ENCODE data around the gene PDIA5. TPM values are rescaled to one million over a fixed set of nuclear protein-coding genes. Genes with fewer than 3 reads are reported as not detected.
A peak's percentile ranks its signal among the peaks of the same experiment; 100 is the strongest.

Gene PDIA5
- total RNA-seq, 2 donors from 2014 or later = 36.5 to 40.1 TPM

DNA sequence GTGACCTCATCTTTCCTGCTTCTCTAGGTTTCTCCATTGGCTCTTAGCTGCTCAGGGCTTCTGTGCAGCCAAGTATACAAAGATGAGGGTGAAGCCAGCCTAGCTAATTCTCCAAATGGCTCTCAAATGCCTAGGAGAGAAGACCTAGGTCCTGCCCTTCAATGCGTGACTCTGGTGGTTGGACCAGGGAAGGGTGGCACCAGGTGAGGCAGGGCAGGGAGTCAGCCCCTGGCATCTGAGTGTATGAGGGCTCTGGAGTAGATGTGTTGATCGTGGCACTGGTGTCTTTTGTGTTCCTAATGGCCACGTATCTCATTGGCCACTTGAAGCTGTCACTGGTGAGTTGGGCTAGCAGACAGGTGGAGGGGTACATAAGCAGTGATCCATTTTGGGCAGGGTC lies 59.8 kb downstream of the PDIA5 start:
- H3K27me3 ChIP-seq = no peaks in the 10 kb centered on the region
- TF ChIP-seq CTCF (IDR thresholded peaks at IDR 0.05) = no peak
- no peak overlapping the region for H3K4me3 ChIP-seq
- DNase-seq = no peak
- H3K9me3 ChIP-seq = no peaks in the 10 kb centered on the region
- no peaks in the 10 kb centered on the region for H3K36me3 ChIP-seq
- H3K4me1 ChIP-seq = peaks cover 4% of the 10 kb centered on the region
- no peak overlapping the region for H3K27ac ChIP-seq
- intact Hi-C loops (cut with DNase I) = no loop called here
- H3K9ac ChIP-seq (ENCODE audit: low read depth in 2 of 2, low read length in 2 of 2) = no peak overlapping the region

DNA sequence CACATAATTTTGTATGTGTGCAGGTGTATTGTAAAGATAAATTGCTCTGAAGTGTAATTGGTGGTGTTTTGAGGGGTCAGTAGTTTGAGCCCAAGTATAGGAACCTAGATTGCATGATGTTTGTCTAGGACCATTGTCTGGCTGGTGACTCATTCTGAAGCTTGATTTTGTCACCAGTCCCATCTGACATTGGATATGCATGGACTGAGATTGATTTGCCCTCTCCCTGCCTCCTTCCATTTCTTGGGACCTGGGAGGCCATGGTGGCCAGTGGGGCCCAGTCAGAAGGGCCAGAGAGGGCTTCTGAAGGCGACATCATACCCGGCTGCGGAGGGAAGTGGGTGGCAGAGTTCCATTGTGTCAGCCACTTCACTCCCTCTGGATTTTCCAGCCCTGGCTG lies 62.3 kb downstream of the PDIA5 start:
- intact Hi-C loops (cut with DNase I) = no loop called here
- H3K27ac ChIP-seq = peak overlapping the region; percentile 87
- H3K36me3 ChIP-seq = no peaks in the 10 kb centered on the region
- H3K27me3 ChIP-seq = no peaks in the 10 kb centered on the region
- H3K4me3 ChIP-seq = no peak overlapping the region
- no peak for TF ChIP-seq CTCF (IDR thresholded peaks at IDR 0.05)
- H3K4me1 ChIP-seq = peaks cover 4% of the 10 kb centered on the region
- no peaks in the 10 kb centered on the region for H3K9me3 ChIP-seq
- H3K9ac ChIP-seq (ENCODE audit: low read depth in 2 of 2, low read length in 2 of 2) = no peak overlapping the region
- no peak for DNase-seq

GRCh38 chr3:123129532-123129931 lies 62.7 kb downstream of the PDIA5 start:
- H3K36me3 ChIP-seq = no peaks in the 10 kb centered on the region
- no peak overlapping the region for H3K4me3 ChIP-seq
- no peak for DNase-seq
- intact Hi-C loops (cut with DNase I) = no loop called here
- no peak for TF ChIP-seq CTCF (IDR thresholded peaks at IDR 0.05)
- H3K4me1 ChIP-seq = peaks cover 4% of the 10 kb centered on the region
- H3K9ac ChIP-seq (ENCODE audit: low read depth in 2 of 2, low read length in 2 of 2) = peak overlapping the region in 1 of 2 donors; percentile 78
- H3K9me3 ChIP-seq = no peaks in the 10 kb centered on the region
- no peaks in the 10 kb centered on the region for H3K27me3 ChIP-seq
- H3K27ac ChIP-seq = peak overlapping the region; percentile 87

DNA sequence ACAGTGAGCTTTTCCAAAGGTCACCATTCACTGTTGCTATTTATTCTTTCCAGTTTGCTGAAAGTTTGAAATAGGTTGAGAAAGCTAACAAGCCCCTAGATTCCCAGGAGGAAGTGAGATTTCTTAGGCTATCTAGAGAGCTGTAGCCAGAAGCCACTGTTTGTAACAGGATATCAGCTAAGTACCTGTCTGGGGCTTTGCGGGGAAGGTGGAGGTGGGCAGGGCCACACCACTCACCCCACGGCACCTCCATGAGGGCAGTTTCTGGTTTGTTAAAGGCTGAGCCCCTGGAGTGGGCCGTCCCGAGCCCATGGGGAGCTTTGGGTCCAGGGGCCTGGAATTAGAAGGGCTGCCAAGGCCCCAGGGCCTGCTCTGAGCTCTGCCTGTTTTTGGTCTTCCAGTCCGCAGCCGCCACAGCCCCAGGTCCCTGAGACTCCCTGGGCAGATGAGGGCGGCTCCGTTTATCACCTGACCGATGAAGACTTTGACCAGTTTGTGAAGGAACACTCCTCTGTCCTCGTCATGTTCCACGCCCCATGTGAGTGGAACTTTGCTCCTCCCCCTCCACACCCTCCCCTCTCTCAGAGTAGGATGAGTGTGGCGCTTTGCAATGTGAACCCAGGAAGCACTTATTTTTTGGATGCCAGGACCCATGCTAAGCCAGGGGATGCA lies 63.4 kb downstream of the PDIA5 start:
- Histone ChIP-seq H3K9me3 (no peaks in the 10 kb centered on the region), H3K4me3 (peak overlapping the region; percentile 1), H3K27me3 (no peaks in the 10 kb centered on the region), H3K27ac (peak overlapping the region; percentile 87), H3K4me1 (peaks cover 4% of the 10 kb centered on the region), H3K36me3 (no peaks in the 10 kb centered on the region), H3K9ac (ENCODE audit: low read depth in 2 of 2, low read length in 2 of 2) (peak overlapping the region; percentile 37 to 78)
- intact Hi-C loops (cut with DNase I) = no loop called here
- no peak for TF ChIP-seq CTCF (IDR thresholded peaks at IDR 0.05)
- peak; percentile 91 for DNase-seq

DNA sequence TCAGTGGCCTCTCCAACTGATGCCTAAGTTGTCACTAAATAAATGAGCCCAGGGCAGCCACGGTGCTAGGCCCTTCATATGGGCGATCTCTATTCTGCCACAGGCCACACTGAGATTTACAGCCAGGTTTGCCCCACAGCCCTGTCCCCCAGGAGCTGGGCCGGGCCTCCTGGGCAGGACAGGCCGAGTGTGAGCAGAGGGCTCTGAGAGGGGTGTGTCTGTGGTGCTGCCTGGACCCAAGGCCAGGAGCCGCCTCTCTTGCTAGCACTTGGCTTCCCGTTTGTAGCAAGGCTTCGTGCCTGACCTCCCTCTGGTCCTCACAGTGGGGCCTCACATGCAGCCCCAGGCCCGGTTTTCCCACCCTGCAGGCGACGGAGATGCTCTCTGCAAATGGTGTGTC lies 67.8 kb downstream of the PDIA5 start:
- intact Hi-C loops (cut with DNase I) = no loop called here
- no peaks in the 10 kb centered on the region for H3K27me3 ChIP-seq
- no peaks in the 10 kb centered on the region for H3K9me3 ChIP-seq
- peaks cover 4% of the 10 kb centered on the region for H3K4me1 ChIP-seq
- no peaks in the 10 kb centered on the region for H3K36me3 ChIP-seq
- no peak for DNase-seq
- H3K27ac ChIP-seq = no peak overlapping the region
- no peak overlapping the region for H3K9ac ChIP-seq (ENCODE audit: low read depth in 2 of 2, low read length in 2 of 2)
- no peak overlapping the region for H3K4me3 ChIP-seq
- no peak for TF ChIP-seq CTCF (IDR thresholded peaks at IDR 0.05)

All from colonic mucosa (tissue), 4 donors.